Thyroid gland (tissue), 4 donors: ENCODE data around the gene VKORC1. TPM values are rescaled to one million over a fixed set of nuclear protein-coding genes. Genes with fewer than 3 reads are reported as not detected.

ENCODE experiments used
- DNase-seq, 2 donors: peaks; one replicate each; pipeline ENCODE4 v3.0.0-alpha.2; 2019
- H3K27ac ChIP-seq, 3 donors: fragments of 200-600 bp; sonication (generic); 1 replicate in 2 of 3; 2 replicates in 1 of 3; pipeline ENCODE4 v1.5.1; 2016 to 2019; ENCODE audit warnings: mild to moderate bottlenecking in 1 of 3, moderate library complexity in 1 of 3
- H3K27me3 ChIP-seq: fragments of 200-600 bp; sonication (generic); one replicate; pipeline ENCODE4 v1.5.1; 2019
- H3K36me3 ChIP-seq, 2 donors: fragments of 200-600 bp; sonication (generic); one replicate each; pipeline ENCODE4 v1.5.1; 2016 to 2019
- H3K4me1 ChIP-seq, 2 donors: fragments of 200-600 bp; sonication (generic); one replicate each; pipeline ENCODE4 v1.5.1; 2017 to 2019
- H3K4me3 ChIP-seq, 3 donors: fragments of 200-600 bp; sonication (generic); replicated peaks in 1 of 3; 1 replicate in 2 of 3; 2 replicates in 1 of 3; pipeline ENCODE4 v1.5.1; 2016; ENCODE audit warnings: mild to moderate bottlenecking in 1 of 3
- H3K9me3 ChIP-seq: fragments of 200-600 bp; sonication (generic); one replicate; pipeline ENCODE4 v1.5.1; 2017
- CTCF ChIP-seq, 6 experiments: fragments of 200-600 bp in 3 of 6; fragments of 450-650 bp in 3 of 6; sonication (generic) in 3 of 6; IDR thresholded peaks; one replicate each; pipeline ENCODE4 v1.5.1; 2016 to 2019; ENCODE audit warnings: antibody characterized with exemption in 6 of 6, mild to moderate bottlenecking in 2 of 6, inconsistent platforms in 1 of 6, moderate library complexity in 1 of 6
- POLR2A ChIP-seq, 2 donors: fragments of 450-650 bp; IDR thresholded peaks; one replicate each; pipeline ENCODE4 v1.6.1; 2017; ENCODE audit warnings: antibody characterized with exemption in 2 of 2, mild to moderate bottlenecking in 2 of 2, moderate library complexity in 1 of 2
- WGBS, 2 donors: methylation state at CpG; one replicate each; pipeline ENCODE4 v1.1.5; 2017; 5-methylcytosine and 5-hydroxymethylcytosine counted together
- intact Hi-C: fragments of 100-400 bp; cut with DNase I; formaldehyde crosslinking; loops from one replicate; pipeline ENCODE4 v1.15.1; 2023
- total RNA-seq, 4 donors: library from RNA; depleted of rRNA; stranded (reverse); fragments of >200 nt; gene quantifications; one replicate each; pipeline ENCODE4 v1.2.3, GENCODE V29; 2016

VKORC1 gene
- total RNA-seq, 4 donors from 2014 or later = 58.7 to 145 (median 104) TPM

- TF ChIP-seq CTCF (IDR thresholded peaks at IDR 0.05) (no peak), POLR2A (IDR thresholded peaks at IDR 0.05) (peak in 1 of 2 donors; percentile 41)
- DNase-seq = peak; percentile 87 to 88
- H3K27ac ChIP-seq = peak overlapping the region; percentile 76 to 96 (median 92)
- no peaks in the 10 kb centered on the region for H3K9me3 ChIP-seq
- intact Hi-C loops = no loop called here
- no peak overlapping the region for H3K4me3 ChIP-seq
- peaks cover 11 to 29% of the 10 kb centered on the region in 2 donors for H3K36me3 ChIP-seq
- no peaks in the 10 kb centered on the region for H3K27me3 ChIP-seq
- 28 to 33% methylated on average over 19 to 20 of the region's 29 CpGs for WGBS, 2 donors
- peaks cover 66 to 72% of the 10 kb centered on the region in 2 donors for H3K4me1 ChIP-seq
Observed at GRCh38 chr16:31129568-31130335, 35.2 kb upstream of the VKORC1 start.

DNA sequence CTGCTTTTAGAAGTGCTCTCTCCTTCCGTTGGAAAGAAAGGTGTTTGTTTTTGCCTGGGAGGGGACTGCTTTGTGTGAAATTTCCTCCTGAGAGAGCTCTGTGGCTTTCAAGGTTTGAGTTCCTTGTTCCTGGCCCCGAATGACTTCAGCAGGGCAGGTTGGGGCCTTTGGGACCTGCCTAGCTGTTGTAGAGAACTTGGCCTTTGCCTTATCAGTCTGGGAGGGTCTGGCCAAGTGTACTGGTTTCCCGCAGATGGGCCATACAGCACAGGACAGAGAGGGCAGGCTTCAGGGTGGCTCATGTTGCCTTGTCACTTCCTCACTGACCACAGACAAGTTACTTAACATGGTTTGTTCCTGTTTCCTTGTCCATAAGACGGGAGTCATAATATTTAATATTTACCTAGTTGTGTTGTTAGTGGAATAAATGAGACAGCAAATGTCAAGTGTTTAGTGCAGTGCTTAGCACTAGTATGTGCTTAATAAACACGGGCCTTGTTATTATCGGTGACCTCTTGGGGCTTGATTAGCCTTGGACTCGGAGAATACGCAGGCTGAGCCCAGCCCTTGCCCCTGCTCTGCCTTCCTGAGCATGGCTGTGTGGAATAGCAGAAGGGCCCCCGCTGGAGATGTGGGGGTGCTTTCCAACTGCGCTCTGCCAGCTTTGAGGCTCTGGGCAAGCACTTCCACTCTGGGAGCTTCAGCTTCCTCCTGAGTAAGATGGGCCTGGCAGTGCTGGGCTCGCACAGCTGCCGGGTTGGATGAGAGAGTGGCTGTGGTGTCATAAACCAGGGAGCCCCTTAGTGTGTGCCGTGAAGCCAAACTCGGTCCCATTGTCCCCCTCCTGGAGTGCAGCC lies 34.3 kb upstream of the VKORC1 start:
- no peak for DNase-seq
- Histone ChIP-seq H3K27me3 (no peaks in the 10 kb centered on the region), H3K9me3 (no peaks in the 10 kb centered on the region), H3K4me3 (no peak overlapping the region), H3K36me3 (peaks cover 11 to 29% of the 10 kb centered on the region in 2 donors), H3K4me1 (peaks cover 59 to 64% of the 10 kb centered on the region in 2 donors), H3K27ac (peak overlapping the region; percentile 76 to 96 (median 92))
- intact Hi-C loops = no loop called here
- WGBS, 2 donors = 56 to 59% methylated on average over 12 to 13 of the region's 14 CpGs
- peak in 1 of 2 donors; percentile 26 for TF ChIP-seq POLR2A (IDR thresholded peaks at IDR 0.05)
- no peak for TF ChIP-seq CTCF (IDR thresholded peaks at IDR 0.05)

DNA sequence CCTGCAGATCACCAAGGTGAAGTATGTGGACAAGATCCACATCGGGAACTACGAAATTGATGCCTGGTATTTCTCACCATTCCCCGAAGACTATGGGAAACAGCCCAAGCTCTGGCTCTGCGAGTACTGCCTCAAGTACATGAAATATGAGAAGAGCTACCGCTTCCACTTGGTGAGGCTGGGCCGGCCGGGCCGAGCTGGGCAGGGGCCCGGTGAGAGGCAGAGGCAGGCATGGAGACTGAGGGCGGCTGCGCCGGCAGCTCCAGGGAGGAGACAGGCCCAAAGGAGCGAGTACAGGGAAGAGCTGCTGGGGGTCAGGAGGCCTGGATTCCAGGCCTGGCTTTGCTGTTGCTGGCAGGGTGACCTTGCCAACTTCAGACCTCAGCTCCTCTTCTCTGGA lies 32.6 kb upstream of the VKORC1 start:
- peaks cover 16 to 31% of the 10 kb centered on the region in 2 donors for H3K36me3 ChIP-seq
- peaks cover 54 to 58% of the 10 kb centered on the region in 2 donors for H3K4me1 ChIP-seq
- H3K27ac ChIP-seq = peak overlapping the region; percentile 76 to 96 (median 92)
- peak; percentile 84 for DNase-seq
- H3K4me3 ChIP-seq = no peak overlapping the region
- intact Hi-C loops = no loop called here
- TF ChIP-seq CTCF (IDR thresholded peaks at IDR 0.05) (no peak), POLR2A (IDR thresholded peaks at IDR 0.05) (peak in 1 of 2 donors; percentile 60)
- H3K27me3 ChIP-seq = no peaks in the 10 kb centered on the region
- WGBS, 2 donors = 31 to 55% methylated on average over 10 to 13 of the region's 13 CpGs
- H3K9me3 ChIP-seq = no peaks in the 10 kb centered on the region

DNA sequence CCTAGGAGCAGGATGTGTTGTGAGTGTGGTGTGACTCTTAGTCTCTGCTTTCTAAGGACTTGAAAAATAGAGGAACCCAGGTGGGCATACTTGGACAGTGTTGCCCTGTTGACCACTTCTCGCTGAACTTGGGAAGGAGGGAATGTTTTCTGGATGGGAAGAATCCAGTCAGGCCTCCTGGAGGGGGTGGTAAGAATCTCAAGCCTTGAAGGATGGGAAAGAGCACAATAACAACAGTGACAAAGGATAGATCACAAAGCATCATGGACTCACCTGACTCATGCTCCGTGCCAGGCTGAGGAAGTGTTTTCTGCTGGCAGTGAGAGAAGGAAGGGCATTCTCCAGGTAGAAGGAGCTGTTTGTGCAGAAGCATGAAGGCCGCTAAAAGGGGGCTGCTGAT lies 31.2 kb upstream of the VKORC1 start:
- Histone ChIP-seq H3K36me3 (peaks cover 19 to 31% of the 10 kb centered on the region in 2 donors), H3K9me3 (no peaks in the 10 kb centered on the region), H3K27ac (no peak overlapping the region), H3K4me1 (peaks cover 43 to 46% of the 10 kb centered on the region in 2 donors), H3K4me3 (no peak overlapping the region), H3K27me3 (no peaks in the 10 kb centered on the region)
- no peak for TF ChIP-seq POLR2A (IDR thresholded peaks at IDR 0.05)
- TF ChIP-seq CTCF (IDR thresholded peaks at IDR 0.05) = no peak
- intact Hi-C loops = no loop called here
- DNase-seq = no peak
- WGBS, 2 donors = 93 to 97% methylated on average over 3 of the region's 3 CpGs
